IMR-90 (cell line): Measurements from ENCODE around the gene FUT8. TPM values are rescaled to one million over a fixed set of nuclear protein-coding genes. Genes with fewer than 3 reads are reported as not detected.

ENCODE experiments used
- ATAC-seq: fragments of 200-7000 bp; cut with Tn5 transposase; 2 replicates; pipeline ENCODE4 v1.9.1; 2020; ENCODE audit warnings: low read depth, mild to moderate bottlenecking, moderate library complexity
- BruUV-seq: library from RNA; stranded (reverse); fragments of 400-500 nt; replicated peaks from 2 replicates; lab custom pipeline; 2021; lab: Mats Ljungman, UMichigan
- CTCF ChIA-PET: fragments of 300-600 bp; formaldehyde crosslinking; extraction: SDS; loops from one replicate; lab custom pipeline; 2021; ENCODE audit warnings: antibody characterized with exemption; lab: Yijun Ruan, JAX
- POLR2A ChIA-PET: fragments of 300-600 bp; sonication (Branson Sonifier 250); formaldehyde crosslinking; loops from one replicate; lab custom pipeline; 2022; ENCODE audit warnings: antibody characterized with exemption; ENCODE audit not compliant: unreplicated experiment; lab: Charles Lee
- DNase-seq: peaks from one replicate; pipeline ENCODE4 v3.0.0; 2013
- H2AFZ ChIP-seq: replicated peaks from 2 replicates; pipeline ENCODE3; 2013; ENCODE audit warnings: low read length, mild to moderate bottlenecking; ENCODE audit not compliant: poor library complexity
- H2AK5ac ChIP-seq: 2 replicates; pipeline ENCODE4 v1.6.1; 2013; ENCODE audit warnings: low read depth, low read length, inconsistent platforms
- H2AK9ac ChIP-seq: replicated peaks from 2 replicates; pipeline ENCODE3; 2013; ENCODE audit warnings: mild to moderate bottlenecking, low read depth, low read length, moderate library complexity; ENCODE audit not compliant: poor library complexity
- H2BK120ac ChIP-seq: 2 replicates; pipeline ENCODE4 v1.6.1; 2013; ENCODE audit warnings: low read depth, low read length, inconsistent platforms
- H2BK15ac ChIP-seq: 3 replicates; pipeline ENCODE4 v1.6.1; 2013; ENCODE audit warnings: low read depth, low read length, inconsistent platforms
- H2BK20ac ChIP-seq: 2 replicates; pipeline ENCODE4 v1.6.1; 2013; ENCODE audit warnings: low read depth, mild to moderate bottlenecking, inconsistent platforms, low read length, moderate library complexity
- H2BK5ac ChIP-seq: 2 replicates; pipeline ENCODE4 v1.6.1; 2013; ENCODE audit warnings: mild to moderate bottlenecking, low read depth, low read length, inconsistent platforms; ENCODE audit not compliant: poor library complexity, severe bottlenecking
- H3K14ac ChIP-seq: replicated peaks from 2 replicates; pipeline ENCODE4 v1.6.1; 2013; ENCODE audit warnings: low read depth, low read length, inconsistent platforms
- H3K18ac ChIP-seq: 2 replicates; pipeline ENCODE4 v1.6.1; 2013; ENCODE audit warnings: low read depth, low read length, control low read depth
- H3K23ac ChIP-seq: 2 replicates; pipeline ENCODE4 v1.6.1; 2013; ENCODE audit warnings: low read depth, low read length, inconsistent platforms
- H3K27ac ChIP-seq: 2 replicates; pipeline ENCODE4 v1.5.1; 2013; ENCODE audit warnings: mild to moderate bottlenecking, control low read depth, low read length; ENCODE audit not compliant: insufficient read depth
- H3K27me3 ChIP-seq: 2 replicates; pipeline ENCODE4 v1.6.1; 2013; ENCODE audit warnings: low read length; ENCODE audit not compliant: control insufficient read depth, insufficient read depth
- H3K36me3 ChIP-seq: 2 replicates; pipeline ENCODE4 v1.6.1; 2013; ENCODE audit warnings: low read length, mixed read lengths; ENCODE audit not compliant: control insufficient read depth, insufficient read depth
- H3K4ac ChIP-seq: 2 replicates; pipeline ENCODE4 v1.6.1; 2013; ENCODE audit warnings: low read depth, low read length, inconsistent platforms
- H3K4me1 ChIP-seq: 2 replicates; pipeline ENCODE4 v1.6.1; 2013; ENCODE audit warnings: low read length, mixed read lengths; ENCODE audit not compliant: control insufficient read depth, insufficient read depth
- H3K4me2 ChIP-seq: 2 replicates; pipeline ENCODE4 v1.6.1; 2013; ENCODE audit warnings: low read depth, mild to moderate bottlenecking, control low read depth, low read length, moderate library complexity
- H3K4me3 ChIP-seq: 2 replicates; pipeline ENCODE4 v1.5.1; 2013; ENCODE audit warnings: low read depth, mild to moderate bottlenecking, control low read depth, low read length, moderate library complexity; ENCODE audit not compliant: insufficient read depth
- H3K56ac ChIP-seq: 2 replicates; pipeline ENCODE4 v1.6.1; 2013; ENCODE audit warnings: low read length, inconsistent platforms; ENCODE audit not compliant: insufficient read depth; ENCODE audit errors: extremely low read depth
- H3K79me1 ChIP-seq, 2 experiments: 2 replicates each; pipeline ENCODE4 v1.6.1; 2013; ENCODE audit warnings: low read length in 2 of 2, inconsistent platforms in 1 of 2, low read depth in 1 of 2
- H3K9ac ChIP-seq: 2 replicates; pipeline ENCODE4 v1.6.1; 2013; ENCODE audit warnings: low read depth, low read length, control low read depth
- H3K9me1 ChIP-seq: 2 replicates; pipeline ENCODE4 v1.6.1; 2013; ENCODE audit warnings: low read length, inconsistent platforms; ENCODE audit not compliant: insufficient read depth
- H3K9me3 ChIP-seq: 2 replicates; pipeline ENCODE4 v1.6.1; 2013; ENCODE audit warnings: low read length; ENCODE audit not compliant: control insufficient read depth, insufficient read depth
- H4K20me1 ChIP-seq: 2 replicates; pipeline ENCODE4 v1.6.1; 2013; ENCODE audit warnings: low read length, inconsistent platforms; ENCODE audit not compliant: insufficient read depth
- H4K5ac ChIP-seq: 2 replicates; pipeline ENCODE4 v1.6.1; 2013; ENCODE audit warnings: mild to moderate bottlenecking, low read depth, low read length, control low read depth
- H4K8ac ChIP-seq, 2 experiments: 2 replicates each; pipeline ENCODE4 v1.6.1; 2013; ENCODE audit warnings: low read depth in 2 of 2, low read length in 2 of 2, control low read depth in 1 of 2, inconsistent platforms in 1 of 2
- H4K91ac ChIP-seq: 2 replicates; pipeline ENCODE4 v1.6.1; 2013; ENCODE audit warnings: low read depth, low read length, inconsistent platforms; ENCODE audit not compliant: insufficient read depth
- FOS ChIP-seq: fragments of 150-350 bp; IDR thresholded peaks from 2 replicates; pipeline ENCODE4 v1.6.1; 2016; ENCODE audit warnings: low read depth, low read length
- NFE2L2 ChIP-seq: fragments of 150-350 bp; IDR thresholded peaks from 2 replicates; pipeline ENCODE4 v1.6.1; 2016; ENCODE audit warnings: low read depth, mild to moderate bottlenecking, low read length
- POLR2A ChIP-seq: IDR thresholded peaks from 2 replicates; pipeline ENCODE4 v1.6.1; 2012; ENCODE audit warnings: mild to moderate bottlenecking, low read depth, low read length
- RAD21 ChIP-seq: IDR thresholded peaks from 2 replicates; pipeline ENCODE4 v1.6.1; 2012; ENCODE audit warnings: low read length, improper control_type of control experiment
- WGBS, 2 experiments: methylation state at CpG; one replicate each; pipeline versions ENCODE4 v1.1.5 to v1.1.7; 2013; ENCODE audit warnings: missing lambda C conversion rate in 2 of 2; ENCODE audit not compliant: insufficient read length in 1 of 2; ENCODE audit errors: extremely low coverage in 2 of 2; 5-methylcytosine and 5-hydroxymethylcytosine counted together
- dilution Hi-C: fragments of 300-500 bp; cut with HindIII; formaldehyde crosslinking; loops from one replicate; pipeline ENCODE4 v1.14.3; 2018; ENCODE audit warnings: low sequenced_read_pairs; ENCODE audit not compliant: unreplicated experiment
- in situ Hi-C: fragments of 300-500 bp; cut with MboI; formaldehyde crosslinking; loops from 3 replicates; pipeline ENCODE4 v1.14.3; 2019; ENCODE audit warnings: low sequenced_read_pairs, inconsistent platforms, mixed read lengths
- intact Hi-C: fragments of 100-400 bp; cut with micrococcal nuclease; formaldehyde crosslinking; loops from 2 replicates; pipeline ENCODE4 v1.10.0; 2022
- polyA plus RNA-seq, 3 experiments: library from polyadenylated mRNA; depleted of rRNA; stranded (reverse); fragments of >200 nt; gene quantifications; 2 replicates each; pipeline ENCODE4 v1.2.3, GENCODE V29; 2012; ENCODE audit warnings: low replicate concordance in 1 of 3
- total RNA-seq: library from RNA; depleted of rRNA; stranded (reverse); fragments of >200 nt; gene quantifications from 2 replicates; pipeline ENCODE4 v1.2.3, GENCODE V29; 2012
- TF ChIP-seq, protein P1 (sequence below): fragments of 150-350 bp; IDR thresholded peaks from 2 replicates; pipeline ENCODE4 v1.6.1; 2017; ENCODE audit warnings: mild to moderate bottlenecking, antibody characterized with exemption, low read length, low read depth

FUT8 gene
- total and polyA plus RNA-seq, 2 of the 4 experiments (the other 2 are of a cell fraction), result 15.6 to 72.9 TPM

DNA sequence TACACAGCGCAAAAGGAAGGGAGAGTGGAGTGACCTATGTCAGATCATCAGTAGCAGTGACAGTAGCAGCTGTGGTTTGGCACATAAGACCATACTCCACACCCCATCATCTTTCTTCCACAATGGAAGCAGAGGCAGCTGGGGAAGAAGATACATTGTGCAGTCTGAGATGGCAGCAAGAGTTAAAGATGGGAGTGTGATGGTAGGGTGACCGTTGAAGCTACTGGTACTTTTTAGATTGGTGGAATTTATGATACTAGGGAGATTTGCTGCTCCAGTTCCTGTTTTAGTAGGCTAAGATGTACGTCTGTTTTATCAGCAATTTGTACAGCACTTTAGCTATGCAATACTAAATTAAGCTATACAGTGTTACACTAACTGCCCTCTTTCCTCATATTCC is 291.0 kb downstream of the FUT8 start:
- peak overlapping the region; percentile 29; the same call in 1 of the 2 replicates for H3K27ac ChIP-seq
- POLR2A ChIA-PET, result no interaction called here
- no CpG with 5 or more reads among the region's 3 CpGs for WGBS, 2 experiments

More for the DNA sequence above, 291.0 kb downstream of the FUT8 start:
- H3K27me3 ChIP-seq, result no peaks in the 10 kb centered on the region
- peak overlapping the region; percentile 56; the same call in 1 of the 2 replicates for H3K4ac ChIP-seq
- no peaks in the 10 kb centered on the region for H3K9me3 ChIP-seq
- H3K4me2 ChIP-seq, result peak overlapping the region; percentile 57
- in situ Hi-C loops (no loop called here), dilution Hi-C loops (no loop called here), intact Hi-C loops (no loop called here)
- no peak overlapping the region for H3K9ac ChIP-seq
- H3K9me1 ChIP-seq, result no peaks in the 10 kb centered on the region; the same call in 1 of the 2 replicates
- H3K14ac ChIP-seq, result peak overlapping the region; percentile 14; the same call in 1 of the 2 replicates
- no peak overlapping the region for H2BK15ac ChIP-seq
- CTCF ChIA-PET, result no interaction called here
- H4K91ac ChIP-seq, result no peak overlapping the region
- peak overlapping the region; percentile 94 for H4K5ac ChIP-seq
- no peak overlapping the region; the same call in 1 of the 2 replicates for H3K23ac ChIP-seq
- no peaks in the 10 kb centered on the region for H3K36me3 ChIP-seq
- H4K20me1 ChIP-seq, result no peaks in the 10 kb centered on the region
- DNase-seq (no peak), ATAC-seq (peak; percentile 21)
- peak overlapping the region; percentile 17 for H2BK5ac ChIP-seq
- H3K4me3 ChIP-seq, result no peak overlapping the region
- TF ChIP-seq POLR2A (no peak), FOS (no peak), NFE2L2 (no peak), RAD21 (no peak)
- TF ChIP-seq, protein P1, sequence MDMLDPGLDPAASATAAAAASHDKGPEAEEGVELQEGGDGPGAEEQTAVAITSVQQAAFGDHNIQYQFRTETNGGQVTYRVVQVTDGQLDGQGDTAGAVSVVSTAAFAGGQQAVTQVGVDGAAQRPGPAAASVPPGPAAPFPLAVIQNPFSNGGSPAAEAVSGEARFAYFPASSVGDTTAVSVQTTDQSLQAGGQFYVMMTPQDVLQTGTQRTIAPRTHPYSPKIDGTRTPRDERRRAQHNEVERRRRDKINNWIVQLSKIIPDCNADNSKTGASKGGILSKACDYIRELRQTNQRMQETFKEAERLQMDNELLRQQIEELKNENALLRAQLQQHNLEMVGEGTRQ, result no peak
- no peak overlapping the region for H2AFZ ChIP-seq
- no peak overlapping the region for H3K56ac ChIP-seq
- no TSS peak for BruUV-seq
- peaks cover 0 to 3% of the 10 kb centered on the region in 2 experiments; a peak in 1 of 4 replicates for H3K79me1 ChIP-seq
- H2AK5ac ChIP-seq, result no peak overlapping the region
- no peak overlapping the region; the same call in 1 of the 2 replicates for H2BK20ac ChIP-seq
- peak overlapping the region; percentile 75 for H3K18ac ChIP-seq
- no peak overlapping the region for H4K8ac ChIP-seq
- H2AK9ac ChIP-seq, result no peak overlapping the region
- H2BK120ac ChIP-seq, result no peak overlapping the region
- peaks cover 5% of the 10 kb centered on the region for H3K4me1 ChIP-seq
